Endometrial microvascular endothelial cells (primary cell): ENCODE data around the gene CDK2. TPM values are rescaled to one million over a fixed set of nuclear protein-coding genes. Genes with fewer than 3 reads are reported as not detected.

ENCODE experiments used
- in situ Hi-C: cut with HindIII; loops from 2 replicates; pipeline ENCODE4 v1.10.0; 2017; ENCODE audit warnings: low sequenced_read_pairs, low pct_unique_long_range_greater_than_20kb; ENCODE audit errors: inconsistent ontology term
- total RNA-seq: library from RNA; depleted of rRNA; stranded (reverse); fragments of >200 nt; gene quantifications from one replicate; pipeline ENCODE4 v1.2.3, GENCODE V29; 2015; ENCODE audit errors: inconsistent ontology term

CDK2 gene
- total RNA-seq, 1 donor from 2014 or later = 61.3 TPM

GRCh38 chr12:55934773-55935172, 31.9 kb upstream of the CDK2 start:
- in situ Hi-C loops = no loop called here

DNA sequence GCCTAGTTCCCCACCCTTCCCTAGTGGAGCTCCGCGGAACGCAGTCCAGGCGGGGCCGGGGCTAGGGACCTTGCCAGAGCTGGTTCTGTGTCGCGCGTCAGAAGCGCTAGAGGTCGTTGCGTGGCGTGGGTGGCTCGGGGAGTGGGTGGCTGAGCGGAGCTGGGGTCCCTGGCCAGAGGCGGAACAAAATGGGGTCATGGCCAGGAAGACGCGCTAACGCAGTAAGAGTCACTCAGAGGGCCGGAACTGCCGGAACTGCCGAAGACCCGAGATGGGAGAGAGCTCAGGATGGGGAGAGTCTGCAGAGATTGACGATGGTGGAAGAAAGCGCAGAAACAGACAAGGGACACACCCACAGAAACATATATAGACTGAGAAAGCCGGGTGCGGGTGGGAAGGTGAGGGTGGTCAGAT, 30.9 kb upstream of the CDK2 start:
- in situ Hi-C loops = no loop called here

DNA sequence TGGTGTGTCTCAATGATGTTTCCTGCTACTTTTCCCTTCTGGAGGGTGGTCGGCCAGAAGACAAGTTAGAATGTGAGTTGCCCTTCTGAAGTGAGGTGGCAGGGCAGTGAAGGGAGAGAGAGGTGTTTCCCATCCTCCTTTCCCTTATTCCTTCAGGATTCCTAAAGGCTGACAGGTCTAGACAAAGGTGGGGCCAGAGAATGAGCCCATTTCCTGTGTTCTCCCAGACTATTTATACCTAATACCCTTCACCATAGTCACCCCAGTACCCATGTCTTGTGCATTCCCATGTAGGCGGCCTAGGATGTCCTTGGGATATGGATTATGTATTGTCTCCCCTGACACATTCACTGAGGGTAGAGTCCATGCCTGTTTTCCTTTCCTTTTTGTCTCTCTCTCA, 28.6 kb upstream of the CDK2 start:
- in situ Hi-C loops = no loop called here

DNA sequence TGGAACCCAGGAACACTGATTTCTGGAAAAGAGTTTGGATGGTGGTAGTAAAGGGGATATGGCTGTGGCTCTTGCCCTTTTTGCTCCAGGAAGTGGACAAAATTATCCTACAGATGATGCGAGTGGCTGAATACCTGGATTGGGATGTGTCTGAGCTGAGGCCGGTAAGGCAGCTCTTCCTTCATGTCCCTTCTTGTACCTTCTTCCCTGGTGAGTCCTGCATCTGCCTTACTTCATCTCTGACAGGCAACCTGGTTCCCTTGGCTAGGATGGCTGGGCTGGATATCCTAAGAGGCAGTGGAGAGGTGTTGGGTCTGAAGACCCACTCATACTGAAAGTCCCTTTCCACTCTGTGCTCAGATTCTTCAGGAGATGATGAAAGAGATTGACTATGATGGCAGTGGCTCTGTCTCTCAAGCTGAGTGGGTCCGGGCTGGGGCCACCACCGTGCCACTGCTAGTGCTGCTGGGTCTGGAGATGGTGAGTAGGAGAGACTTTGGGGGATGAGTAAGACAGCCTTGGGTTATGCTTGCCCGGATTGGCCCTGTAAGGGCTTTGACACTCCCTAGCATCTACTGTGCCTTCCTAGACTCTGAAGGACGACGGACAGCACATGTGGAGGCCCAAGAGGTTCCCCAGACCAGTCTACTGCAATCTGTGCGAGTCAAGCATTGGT, 27.7 kb upstream of the CDK2 start:
- in situ Hi-C loops = no loop called here

DNA sequence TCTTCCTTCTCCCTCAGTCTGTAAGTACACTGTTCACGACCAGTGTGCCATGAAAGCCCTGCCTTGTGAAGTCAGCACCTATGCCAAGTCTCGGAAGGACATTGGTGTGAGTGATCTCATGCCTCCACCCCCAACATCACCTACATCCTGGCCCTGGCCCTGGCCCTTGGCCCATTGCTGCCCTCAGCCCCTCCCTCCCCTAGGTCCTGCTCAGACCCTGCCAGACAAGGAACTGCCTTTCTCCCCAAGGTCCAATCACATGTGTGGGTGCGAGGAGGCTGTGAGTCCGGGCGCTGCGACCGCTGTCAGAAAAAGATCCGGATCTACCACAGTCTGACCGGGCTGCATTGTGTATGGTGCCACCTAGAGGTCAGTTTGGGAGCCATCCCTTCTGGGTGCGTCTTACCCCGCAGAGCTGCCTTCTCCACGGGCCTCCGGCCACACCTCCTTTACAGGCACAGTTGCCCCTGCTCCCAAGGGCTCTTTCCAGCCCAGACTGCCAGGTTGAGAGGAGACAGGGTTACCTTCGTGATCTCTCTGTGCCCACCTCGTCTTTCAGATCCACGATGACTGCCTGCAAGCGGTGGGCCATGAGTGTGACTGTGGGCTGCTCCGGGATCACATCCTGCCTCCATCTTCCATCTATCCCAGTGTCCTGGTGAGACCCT, 26.4 kb upstream of the CDK2 start:
- in situ Hi-C loops = no loop called here

DNA sequence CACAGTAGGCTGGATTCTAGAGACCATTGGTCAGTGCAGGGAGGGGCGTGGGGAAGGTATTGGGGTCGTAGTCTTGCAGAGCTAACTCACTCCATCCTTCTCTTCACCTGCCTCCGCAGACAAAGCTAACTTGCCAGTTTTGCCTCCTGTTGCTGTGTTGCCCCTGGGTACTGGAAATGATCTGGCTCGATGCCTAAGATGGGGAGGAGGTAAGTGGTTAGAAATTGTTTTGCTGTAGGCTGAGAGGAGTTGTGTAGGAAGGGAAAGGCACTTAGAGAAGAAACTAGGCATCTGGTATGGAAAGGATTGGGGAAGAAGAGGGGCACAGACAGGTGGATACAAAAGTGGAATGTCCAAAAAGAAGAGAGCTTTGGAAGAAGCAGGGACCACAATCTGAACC, 24.6 kb upstream of the CDK2 start:
- in situ Hi-C loops = no loop called here

GRCh38 chr12:55942577-55943136, 24.0 kb upstream of the CDK2 start:
- in situ Hi-C loops = no loop called here

GRCh38 chr12:55946553-55946952, 20.1 kb upstream of the CDK2 start:
- in situ Hi-C loops = no loop called here

DNA sequence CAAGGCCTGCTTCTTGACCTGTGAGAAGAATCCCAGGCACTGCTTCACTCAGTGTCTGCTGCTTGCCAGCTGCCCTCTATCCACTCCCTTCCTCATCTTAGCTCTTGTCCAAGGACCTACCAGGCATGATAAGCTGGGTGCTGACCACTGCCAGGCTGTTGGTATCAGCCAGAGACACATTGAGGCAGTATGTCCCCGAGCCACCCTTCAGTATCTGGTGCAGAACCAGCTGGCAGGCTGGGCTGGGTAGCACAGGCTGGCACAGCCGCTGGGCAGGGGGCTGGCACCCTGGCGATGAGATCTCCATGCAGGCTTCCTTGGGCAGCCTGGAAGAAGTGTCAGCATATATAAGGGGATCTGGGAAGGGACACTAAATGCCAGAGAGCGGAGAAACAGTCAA, 11.3 kb upstream of the CDK2 start:
- in situ Hi-C loops = no loop called here

DNA sequence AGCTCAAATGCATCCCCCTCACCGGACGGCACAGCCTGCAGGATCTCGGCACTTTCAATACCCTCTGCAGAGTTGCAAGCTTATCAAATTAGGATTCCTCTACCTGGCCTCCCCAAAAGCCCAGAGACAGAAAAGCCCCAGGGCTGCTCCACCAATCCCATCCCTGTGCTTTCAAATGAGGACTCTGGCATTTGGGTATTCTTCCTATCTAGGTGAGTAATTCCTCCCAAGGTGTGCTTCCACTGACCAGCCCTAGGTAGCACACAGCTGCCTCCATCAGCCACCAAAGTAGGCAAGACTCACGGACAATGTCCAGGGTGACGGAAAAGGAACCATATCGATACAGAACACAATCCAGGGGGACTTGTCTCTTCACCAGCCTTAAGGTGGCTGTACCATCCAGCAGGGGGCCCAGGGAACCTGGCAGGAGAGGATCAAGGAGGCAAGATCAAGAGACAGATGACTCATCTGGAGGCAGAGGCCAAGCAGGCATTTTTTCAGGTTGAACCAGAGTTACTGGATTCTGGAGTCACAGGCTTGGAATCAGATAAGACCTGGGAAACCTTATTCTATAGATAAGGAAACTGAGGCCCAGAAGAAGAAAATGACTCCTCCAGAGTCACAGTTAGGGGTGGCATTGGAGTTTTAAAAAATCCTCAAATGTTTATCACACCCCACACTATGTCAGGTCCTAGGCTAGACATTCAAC, 10.7 kb upstream of the CDK2 start:
- in situ Hi-C loops = no loop called here

GRCh38 chr12:55957106-55957859, 9.3 kb upstream of the CDK2 start:
- in situ Hi-C loops = no loop called here

DNA sequence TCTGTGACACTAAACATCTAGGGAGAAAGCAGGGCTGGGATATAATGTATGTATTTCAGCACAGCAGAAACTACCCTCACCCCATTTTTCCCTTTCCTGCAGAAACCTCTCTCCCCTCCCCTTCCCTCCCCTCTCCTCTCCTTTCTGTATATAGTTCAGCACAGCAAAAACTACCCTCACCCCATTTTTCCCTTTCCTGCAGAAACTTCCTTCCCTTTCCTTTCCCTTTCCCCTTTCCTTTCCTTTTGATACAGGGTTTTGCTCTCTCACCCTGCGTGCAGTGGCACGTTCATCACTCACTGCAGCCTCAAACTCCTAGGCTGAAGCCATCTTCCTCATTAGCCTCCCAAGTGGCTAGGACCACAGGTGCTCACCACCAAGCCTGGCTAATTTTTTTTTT, 2.9 kb upstream of the CDK2 start:
- in situ Hi-C loops = no loop called here

DNA sequence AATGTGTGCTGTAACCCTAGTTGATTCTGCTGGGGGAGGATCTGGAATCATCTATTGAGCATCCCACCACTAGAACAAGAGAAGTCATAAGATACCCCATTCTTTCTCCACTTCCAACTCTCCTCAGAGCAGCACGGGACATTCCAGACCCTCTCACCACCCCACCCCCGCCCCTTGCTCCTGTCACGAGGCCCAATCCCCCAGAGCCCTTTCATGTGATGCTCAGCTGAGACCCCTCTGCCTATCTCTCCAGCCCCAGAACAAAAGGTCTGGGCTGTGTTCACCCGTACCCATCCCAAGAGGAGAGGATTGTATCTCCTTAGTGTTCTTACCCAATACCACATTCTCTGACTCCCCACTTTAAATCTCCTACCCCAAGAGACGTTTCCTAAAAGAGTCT, 1.4 kb upstream of the CDK2 start:
- in situ Hi-C loops = no loop called here

DNA sequence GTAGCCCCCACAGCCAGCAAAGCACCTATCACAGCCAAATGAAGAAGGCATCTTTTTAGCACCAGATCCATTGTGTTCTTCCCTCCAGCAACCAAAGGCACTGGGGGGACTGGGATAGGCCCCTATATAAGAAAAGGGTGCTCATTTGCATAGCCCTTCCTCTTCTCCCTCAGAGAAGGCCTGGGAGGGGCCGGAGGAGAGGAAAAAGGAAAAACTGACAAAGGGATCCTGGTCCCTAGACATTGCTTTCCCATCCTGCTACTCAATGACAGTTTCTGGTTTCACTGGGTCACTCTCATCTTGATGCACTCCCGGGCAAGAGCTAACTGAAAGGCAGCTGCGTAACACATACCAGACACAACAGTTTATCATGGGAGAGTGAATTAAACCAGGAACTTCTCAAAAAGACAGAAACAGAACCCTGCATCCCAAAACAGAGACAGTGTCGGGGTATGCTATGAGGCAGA, 656 bp upstream of the CDK2 start, which contains the start of gene PMEL:
TSS of gene PMEL (minus strand) at position 102 of the 467 bp plus-strand sequence. CDS start at position 71, 31 bp downstream.
- in situ Hi-C loops = no loop called here

DNA sequence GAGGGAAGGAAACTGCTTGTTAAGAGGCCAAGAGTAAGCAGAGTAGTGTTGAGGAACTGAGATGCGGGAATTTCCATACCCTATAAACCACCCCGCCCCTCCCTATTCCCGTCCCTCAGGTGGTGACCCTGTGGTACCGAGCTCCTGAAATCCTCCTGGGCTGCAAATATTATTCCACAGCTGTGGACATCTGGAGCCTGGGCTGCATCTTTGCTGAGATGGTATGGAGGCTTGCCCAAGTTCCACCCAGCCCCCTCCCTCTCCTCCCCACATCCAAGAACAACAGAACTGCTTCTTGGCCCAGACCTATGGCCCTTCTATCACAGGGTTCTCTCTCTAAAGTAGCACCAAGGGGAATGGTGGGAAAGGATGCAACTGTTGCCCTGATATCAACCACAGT, 2.7 kb downstream of the CDK2 start:
- in situ Hi-C loops = no loop called here

DNA sequence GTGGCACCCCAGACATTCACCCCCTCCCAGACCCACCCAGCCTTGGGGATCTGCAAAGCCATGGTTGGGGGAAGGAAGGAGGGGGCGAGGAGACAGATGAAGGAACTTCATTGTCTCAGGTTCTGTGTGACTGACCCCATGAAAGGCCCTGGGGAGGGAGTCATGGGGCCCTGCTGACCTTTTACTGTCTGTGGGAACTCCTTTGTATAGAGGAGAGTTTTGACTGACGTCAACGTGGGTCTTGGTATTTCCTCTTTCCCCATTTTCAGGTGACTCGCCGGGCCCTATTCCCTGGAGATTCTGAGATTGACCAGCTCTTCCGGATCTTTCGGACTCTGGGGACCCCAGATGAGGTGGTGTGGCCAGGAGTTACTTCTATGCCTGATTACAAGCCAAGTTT, 4.1 kb downstream of the CDK2 start:
- in situ Hi-C loops = no loop called here

DNA sequence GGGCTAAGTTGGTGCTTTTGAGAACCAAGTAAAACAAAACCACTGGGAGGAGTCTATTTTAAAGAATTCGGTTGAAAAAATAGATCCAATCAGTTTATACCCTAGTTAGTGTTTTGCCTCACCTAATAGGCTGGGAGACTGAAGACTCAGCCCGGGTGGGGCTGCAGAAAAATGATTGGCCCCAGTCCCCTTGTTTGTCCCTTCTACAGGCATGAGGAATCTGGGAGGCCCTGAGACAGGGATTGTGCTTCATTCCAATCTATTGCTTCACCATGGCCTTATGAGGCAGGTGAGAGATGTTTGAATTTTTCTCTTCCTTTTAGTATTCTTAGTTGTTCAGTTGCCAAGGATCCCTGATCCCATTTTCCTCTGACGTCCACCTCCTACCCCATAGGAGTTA, 5.4 kb downstream of the CDK2 start:
- in situ Hi-C loops = no loop called here

GRCh38 chr12:55972456-55972855, 5.8 kb downstream of the CDK2 start:
- in situ Hi-C loops = no loop called here
